Stimulated activated CD8-positive, alpha-beta memory T cell treated with anti-CD3 and anti-CD28 coated beads, Interleukin-4, amount 100 ng/mL, for 24 hours (primary cell): ENCODE data around the gene SEMA4F.

ENCODE experiments used
- DNase-seq: peaks from one replicate; pipeline ENCODE4 v3.0.0-alpha.2; 2020; ENCODE audit warnings: low read depth

SEMA4F gene

GRCh38 chr2:74659462-74659861 is 5.4 kb downstream of the SEMA4F start:
- DNase-seq: no peak

GRCh38 chr2:74668087-74668486 is 14.0 kb downstream of the SEMA4F start:
- DNase-seq: no peak

DNA sequence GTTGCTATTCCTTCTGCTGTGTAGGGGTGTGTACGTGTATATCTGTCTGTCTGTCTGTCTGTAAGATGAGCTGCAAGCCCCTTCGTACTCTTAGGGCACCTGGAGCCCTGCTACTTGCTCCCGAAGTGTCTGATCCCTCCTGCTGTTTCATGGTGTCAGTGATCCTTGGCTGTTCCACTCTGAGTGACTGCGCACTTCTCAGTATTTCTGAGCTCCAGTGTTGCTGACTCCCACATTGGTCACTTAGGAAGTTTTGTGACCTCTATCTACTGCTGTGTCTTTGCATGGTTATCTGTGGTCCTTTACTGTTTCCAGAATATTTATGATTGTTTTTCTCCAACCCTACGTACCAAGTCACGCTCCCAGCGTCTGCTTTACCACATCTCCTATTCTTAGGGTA is 16.2 kb downstream of the SEMA4F start:
- no peak for DNase-seq

- DNase-seq: no peak
Measured at GRCh38 chr2:74671479-74671878, 17.4 kb downstream of the SEMA4F start.

GRCh38 chr2:74673826-74674528 is 19.9 kb downstream of the SEMA4F start:
- DNase-seq: no peak

DNA sequence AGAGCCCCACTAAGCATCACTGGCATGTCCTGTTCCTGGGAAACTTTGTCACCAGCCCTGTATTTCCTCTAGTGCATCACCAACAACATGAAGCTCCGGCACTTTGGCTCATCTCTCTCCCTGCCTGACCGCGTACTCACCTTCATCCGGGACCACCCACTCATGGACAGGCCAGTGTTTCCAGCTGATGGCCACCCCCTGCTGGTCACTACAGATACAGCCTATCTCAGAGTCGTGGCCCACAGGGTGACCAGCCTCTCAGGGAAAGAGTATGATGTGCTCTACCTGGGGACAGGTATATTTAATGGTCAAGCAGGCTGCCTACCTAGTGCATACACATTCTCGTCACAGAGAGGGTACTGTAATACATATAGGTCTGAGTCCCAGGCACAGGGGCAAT is 21.0 kb downstream of the SEMA4F start:
- no peak for DNase-seq

DNA sequence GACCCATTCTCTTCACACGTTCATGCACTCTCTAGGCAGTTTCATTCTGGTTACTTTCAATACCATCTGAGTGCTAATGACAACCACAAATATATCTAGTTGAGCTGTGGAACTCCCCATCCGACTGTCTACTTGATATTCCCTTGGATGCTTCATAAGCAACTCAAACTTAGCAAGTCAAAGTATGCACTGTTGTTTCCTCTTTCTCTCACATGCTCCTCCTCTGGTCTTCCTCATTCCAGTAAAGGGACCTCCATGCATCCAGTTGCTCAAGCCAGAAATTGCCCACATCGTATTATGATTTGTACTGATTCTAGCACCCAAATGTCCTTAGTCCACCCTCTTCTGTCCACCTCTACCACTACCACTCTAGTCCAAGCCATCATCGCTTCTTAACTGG is 22.3 kb downstream of the SEMA4F start:
- no peak for DNase-seq

DNA sequence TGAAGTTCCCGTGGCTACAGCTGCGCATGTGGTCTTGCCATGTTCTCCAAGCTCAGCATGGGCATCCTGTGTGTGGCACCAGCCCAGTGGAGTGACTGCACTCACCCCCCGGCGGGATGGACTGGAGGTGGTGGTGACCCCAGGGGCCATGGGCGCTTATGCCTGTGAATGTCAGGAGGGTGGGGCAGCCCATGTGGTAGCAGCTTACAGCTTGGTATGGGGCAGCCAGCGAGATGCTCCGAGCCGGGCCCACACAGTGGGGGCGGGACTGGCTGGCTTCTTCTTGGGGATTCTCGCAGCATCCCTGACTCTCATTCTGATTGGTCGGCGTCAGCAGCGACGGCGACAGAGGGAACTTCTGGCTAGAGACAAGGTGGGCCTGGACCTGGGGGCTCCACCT is 25.6 kb downstream of the SEMA4F start:
- no peak for DNase-seq

- no peak for DNase-seq
Measured at GRCh38 chr2:74682501-74682900, 28.5 kb downstream of the SEMA4F start.

DNA sequence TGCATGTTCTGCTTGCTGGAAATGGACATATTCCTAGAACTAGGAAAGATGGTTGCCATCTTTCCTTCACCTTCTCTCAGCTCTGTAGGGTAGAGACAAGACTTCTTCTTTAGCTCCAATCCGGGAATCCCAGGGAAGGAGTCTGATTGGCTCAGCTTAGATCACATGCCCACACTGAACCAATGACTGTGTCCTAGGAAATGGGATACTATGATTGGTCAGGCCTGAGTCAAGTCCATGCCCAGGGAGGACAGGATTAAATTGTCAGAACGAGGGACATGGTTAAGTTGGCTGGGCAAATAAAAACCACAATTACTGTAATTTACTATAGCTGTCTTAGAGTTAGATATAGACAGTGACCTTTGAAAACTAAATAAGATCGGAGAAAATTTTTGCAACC is 31.4 kb downstream of the SEMA4F start:
- no peak for DNase-seq

DNA sequence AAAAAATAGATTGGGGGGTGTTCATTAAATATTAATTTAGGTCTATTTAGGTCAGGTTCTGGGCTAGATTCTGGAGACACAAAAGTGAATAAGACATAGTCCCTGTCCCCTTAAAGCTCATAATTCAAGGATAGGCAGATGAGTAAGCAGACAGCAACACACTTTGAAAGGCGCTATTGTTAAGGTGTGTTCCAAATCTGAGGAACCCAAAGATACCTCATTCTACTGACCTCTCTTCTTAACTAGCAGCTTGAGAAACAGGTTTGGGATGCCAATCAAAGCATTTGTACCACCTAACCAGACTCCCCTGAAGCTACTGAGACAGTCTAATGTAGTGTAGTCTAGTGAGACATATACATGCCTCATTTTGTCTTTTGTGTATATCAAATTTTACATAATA is 34.8 kb downstream of the SEMA4F start:
- DNase-seq: no peak

DNA sequence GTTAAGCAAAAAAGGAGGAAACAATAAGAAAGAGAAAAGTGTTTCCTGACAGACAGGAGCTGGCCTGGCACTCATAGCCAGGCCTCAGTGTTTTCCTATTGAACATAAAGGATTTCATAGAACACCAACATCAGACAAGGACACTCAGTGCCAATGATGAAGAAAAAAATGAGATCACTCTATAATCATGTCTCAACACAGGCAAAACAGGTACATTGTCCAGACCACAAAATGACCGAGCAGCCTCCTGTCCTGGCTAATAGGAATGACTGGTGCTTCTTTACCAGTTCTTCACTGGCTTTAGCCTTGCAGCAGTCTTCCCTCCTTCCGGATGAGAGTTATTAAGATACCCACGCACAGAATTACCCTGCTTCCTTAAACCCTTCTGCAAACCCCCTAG is 35.6 kb downstream of the SEMA4F start:
- no peak for DNase-seq

DNA sequence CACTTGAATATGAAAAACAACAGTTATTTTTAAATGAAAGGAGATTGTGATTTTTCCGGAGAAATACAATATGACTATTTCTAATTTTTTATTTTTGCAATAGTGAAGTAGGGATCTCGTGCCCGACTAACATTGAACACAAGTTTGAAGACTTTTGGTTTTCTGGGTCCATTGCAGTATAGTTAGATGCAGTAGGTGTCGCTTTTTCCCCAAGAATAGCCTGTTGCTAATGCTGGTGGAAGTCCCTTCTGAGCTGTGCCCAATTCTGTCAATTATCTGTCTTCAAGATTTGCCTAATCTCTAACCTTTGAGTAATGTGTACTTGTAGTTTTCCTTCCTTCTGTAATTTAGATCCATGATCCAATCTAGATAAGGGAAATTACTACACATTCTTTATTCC is 36.5 kb downstream of the SEMA4F start:
- DNase-seq: no peak

DNA sequence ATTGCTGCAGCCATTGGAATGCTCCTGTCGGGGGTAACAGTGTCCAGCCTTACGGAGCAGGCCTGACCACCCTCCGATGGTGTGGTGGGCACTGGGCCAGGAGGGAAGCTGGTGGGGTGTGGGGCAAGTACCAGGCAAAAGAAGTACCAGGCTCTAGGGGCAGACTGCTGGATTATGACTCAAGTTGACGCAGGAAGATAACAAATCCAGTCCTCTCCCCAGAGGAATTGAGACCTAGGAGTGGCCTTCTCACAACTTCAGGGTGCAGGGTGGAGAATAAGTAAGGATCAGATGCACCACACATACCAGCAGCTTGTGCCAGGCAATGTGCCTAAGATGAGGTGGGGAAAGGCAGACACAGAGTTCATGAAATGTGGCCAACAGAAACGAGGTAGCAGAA is 37.9 kb downstream of the SEMA4F start:
- no peak for DNase-seq

GRCh38 chr2:74693213-74693612 is 39.2 kb downstream of the SEMA4F start:
- DNase-seq: no peak

DNA sequence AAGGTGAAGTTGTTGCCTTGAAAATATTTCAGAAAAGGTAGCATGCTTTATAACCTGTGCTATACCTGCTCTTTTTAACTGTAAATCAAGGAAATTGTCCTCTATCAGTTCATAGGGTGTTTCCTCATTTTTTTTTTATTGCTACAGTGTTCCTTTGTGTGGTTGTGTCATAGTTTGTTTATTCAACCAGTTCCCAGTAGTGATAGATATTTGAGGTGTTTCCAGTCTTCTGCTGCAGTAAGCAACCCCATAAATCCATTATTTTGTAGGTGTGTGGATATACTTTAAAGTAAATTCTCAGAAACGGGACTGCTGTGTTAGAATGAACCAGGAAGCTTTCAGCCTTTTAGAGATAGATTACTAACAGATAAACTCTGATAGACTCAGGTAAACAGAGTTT is 39.6 kb downstream of the SEMA4F start:
- DNase-seq: no peak

DNA sequence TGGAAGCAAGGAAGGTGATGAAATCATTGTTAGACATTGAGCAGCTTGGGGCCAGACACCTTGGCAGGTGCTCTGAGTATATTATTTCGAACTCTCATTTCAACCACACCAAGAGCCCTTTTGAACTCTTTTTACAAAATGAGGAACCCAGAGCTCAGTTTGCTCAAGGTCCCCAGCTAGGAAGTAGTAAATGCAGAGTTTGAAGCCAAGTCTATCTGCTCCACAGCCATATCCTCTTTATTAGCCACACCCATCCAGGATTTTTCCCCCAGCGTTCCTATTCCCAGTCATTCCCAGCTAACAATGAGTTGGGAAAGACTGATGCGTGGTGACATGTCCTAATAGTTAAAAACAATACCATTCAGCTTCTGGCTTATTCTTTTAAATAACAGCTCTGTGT is 40.2 kb downstream of the SEMA4F start:
- no peak for DNase-seq

- no peak for DNase-seq
Measured at GRCh38 chr2:74695663-74696062, 41.6 kb downstream of the SEMA4F start.

GRCh38 chr2:74696829-74697228 is 42.8 kb downstream of the SEMA4F start:
- DNase-seq: no peak

GRCh38 chr2:74700643-74701372 is 46.8 kb downstream of the SEMA4F start:
- no peak for DNase-seq

- no peak for DNase-seq
Measured at GRCh38 chr2:74702001-74702715, 48.1 kb downstream of the SEMA4F start.

DNA sequence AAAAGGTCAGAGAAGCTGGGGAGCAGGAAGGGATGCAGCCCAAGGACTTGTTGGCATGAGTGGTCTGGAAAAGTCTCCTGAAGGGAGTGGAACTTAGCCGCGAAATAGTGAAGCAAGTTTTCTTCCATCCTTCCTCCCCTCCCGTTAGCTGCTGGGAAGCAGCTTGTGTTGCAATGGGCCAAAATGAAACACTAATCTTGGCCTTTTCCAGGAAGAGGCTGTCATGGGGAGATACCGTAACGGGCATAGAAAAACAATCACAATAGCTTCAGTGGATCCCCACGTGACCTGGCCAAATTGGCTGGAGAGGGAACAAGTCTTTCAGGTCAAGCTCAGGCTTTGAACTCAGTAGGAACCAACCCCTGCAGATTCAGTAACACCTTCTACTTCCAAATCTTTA is 49.3 kb downstream of the SEMA4F start:
- no peak for DNase-seq

- no peak for DNase-seq
Measured at GRCh38 chr2:74704216-74704615, 50.2 kb downstream of the SEMA4F start.
